OCI-LY1 (cell line): ENCODE results near the gene CCDC28B.
A peak's percentile ranks its signal among the peaks of the same experiment; 100 is the strongest.

ENCODE experiments used
- CTCF ChIP-seq: fragments of 200-600 bp; sonication (generic), shearing (Covaris generic); IDR thresholded peaks from 2 replicates; pipeline ENCODE4 v1.5.1; 2017; ENCODE audit warnings: mild to moderate bottlenecking, antibody characterized with exemption, low read length, moderate library complexity, mixed read lengths
- EZH2 ChIP-seq: fragments of 200-600 bp; sonication (generic), shearing (Covaris generic); IDR thresholded peaks from 2 replicates; pipeline ENCODE4 v1.8.0; 2017; ENCODE audit warnings: borderline replicate concordance, mixed run types, mild to moderate bottlenecking, antibody characterized with exemption, low read length, moderate library complexity, mixed read lengths

- TF ChIP-seq CTCF = peak; percentile 92
- TF ChIP-seq EZH2 = no peak
Observed at GRCh38 chr1:32215629-32216480, 15.5 kb downstream of the CCDC28B start.
